Measurements from ENCODE around the gene NFX1.

- TF ChIP-seq CTCF (IDR thresholded peaks at IDR 0.05) = no peak
- no peak for TF ChIP-seq POLR2A (IDR thresholded peaks at IDR 0.05)
Observed at GRCh38 chr9:33291031-33291397, 698 bp downstream of the NFX1 start.

Measured in breast epithelium (tissue), 3 donors.